GM12875 (cell line): ENCODE results near the gene HSDL1.

ENCODE experiments used
- H3K4me3 ChIP-seq: one replicate; pipeline ENCODE4 v1.5.1; 2011; ENCODE audit warnings: low read depth, low read length, control low read depth
- CTCF ChIP-seq: IDR thresholded peaks from 2 replicates; pipeline ENCODE4 v1.5.1; 2011; ENCODE audit warnings: low read depth, mild to moderate bottlenecking, control low read depth, inconsistent platforms, low read length, moderate library complexity, borderline replicate concordance; ENCODE audit not compliant: insufficient read depth

The HSDL1 gene

GRCh38 chr16:84144859-84145639, at the start of gene HSDL1, which contains the start of gene DNAAF1:
TSS of gene HSDL1 (minus strand) at chr16:84145177. CDS start at chr16:84131321, 13,856 bp downstream.
TSS of gene DNAAF1 (plus strand) at chr16:84145308. CDS start at chr16:84145441, 133 bp downstream.
- TF ChIP-seq CTCF = 0 out of 2 replicates have a peak, but pooled peaks have one; percentile 17

GRCh38 chr16:84194018-84194417, 49.0 kb upstream of the HSDL1 start:
- no peak for TF ChIP-seq CTCF
- H3K4me3 ChIP-seq = no peak overlapping the region

More at GRCh38 chr16:84144859-84145639, at the start of gene HSDL1, which contains the start of gene DNAAF1:
- peak within 1 kb of the TSS; percentile 79 for H3K4me3 ChIP-seq

DNA sequence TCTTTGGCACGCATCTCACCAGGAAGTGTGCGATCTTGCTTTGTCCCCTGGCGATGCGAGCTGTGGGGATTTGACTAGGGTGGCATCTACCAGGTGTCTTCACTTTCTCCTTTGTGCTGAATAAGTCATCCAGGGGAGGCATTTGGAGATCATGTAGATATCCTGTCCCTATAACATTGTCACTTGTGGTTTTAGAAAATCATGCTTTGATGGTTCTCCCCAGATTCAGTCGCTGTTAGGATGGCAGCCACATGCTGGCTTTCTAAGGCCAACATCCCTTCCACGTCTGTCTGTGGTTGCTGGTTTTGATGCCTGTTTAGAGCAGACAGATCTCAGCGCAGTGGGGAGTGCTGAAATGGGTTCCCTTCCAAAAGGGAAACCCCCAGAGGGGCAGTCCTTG, 48.5 kb upstream of the HSDL1 start:
- H3K4me3 ChIP-seq = no peak overlapping the region
- no peak for TF ChIP-seq CTCF

DNA sequence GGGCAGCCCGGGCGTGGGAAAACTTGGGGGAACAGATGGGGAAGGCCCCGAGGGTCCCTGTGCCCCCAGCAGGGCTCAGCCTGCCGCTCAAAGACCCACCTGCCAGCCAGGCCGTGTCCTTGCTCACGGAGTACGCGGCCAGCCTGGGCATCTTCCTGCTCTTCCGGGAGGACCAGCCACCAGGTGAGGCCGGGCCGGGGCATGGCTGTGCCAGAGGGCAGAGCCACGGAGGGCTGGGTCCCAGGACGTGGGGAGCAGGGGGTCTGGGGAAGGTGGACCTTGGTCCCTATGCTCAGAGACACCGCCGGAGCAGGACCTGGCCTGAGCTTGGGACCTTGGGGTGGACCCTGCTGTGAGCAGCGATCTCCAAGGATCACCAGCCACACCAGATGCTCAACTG, 46.5 kb upstream of the HSDL1 start:
- no peak overlapping the region for H3K4me3 ChIP-seq
- no peak for TF ChIP-seq CTCF

DNA sequence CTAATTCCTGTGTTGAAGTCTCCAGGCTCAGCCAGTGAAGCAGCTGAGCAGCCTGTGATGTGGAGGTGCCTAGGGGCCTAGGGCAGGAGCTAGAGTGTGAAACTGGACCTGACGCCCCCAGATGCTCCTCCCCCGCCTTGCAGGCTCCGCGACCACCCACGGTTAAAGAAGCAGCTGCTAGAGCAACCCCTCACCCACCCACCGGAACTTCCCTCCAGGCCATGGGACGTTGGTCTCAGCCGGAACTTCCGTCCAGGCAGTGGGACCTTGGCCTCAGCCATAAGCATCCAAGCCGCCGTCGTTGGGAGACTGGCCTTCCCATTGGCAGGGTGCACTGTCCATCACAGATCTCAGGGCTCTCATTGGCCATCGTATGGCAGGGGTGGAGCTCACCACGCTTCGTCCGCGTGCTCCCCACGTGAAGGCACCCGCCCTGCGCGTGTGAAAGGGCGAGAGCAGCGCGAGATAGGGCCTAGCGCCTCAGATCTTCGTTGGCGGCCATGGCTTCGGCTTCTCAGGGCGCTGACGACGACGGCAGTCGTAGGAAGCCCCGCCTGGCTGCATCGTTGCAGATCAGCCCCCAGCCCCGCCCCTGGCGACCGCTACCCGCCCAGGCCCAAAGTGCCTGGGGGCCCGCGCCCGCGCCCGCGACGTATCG, 45.9 kb upstream of the HSDL1 start, which contains the start of gene ADAD2:
TSS of gene ADAD2 (plus strand) at position 427 of the 658 bp plus-strand sequence. CDS start at position 501, 74 bp downstream.
- no peak within 1 kb of the TSS for H3K4me3 ChIP-seq
- no peak for TF ChIP-seq CTCF

DNA sequence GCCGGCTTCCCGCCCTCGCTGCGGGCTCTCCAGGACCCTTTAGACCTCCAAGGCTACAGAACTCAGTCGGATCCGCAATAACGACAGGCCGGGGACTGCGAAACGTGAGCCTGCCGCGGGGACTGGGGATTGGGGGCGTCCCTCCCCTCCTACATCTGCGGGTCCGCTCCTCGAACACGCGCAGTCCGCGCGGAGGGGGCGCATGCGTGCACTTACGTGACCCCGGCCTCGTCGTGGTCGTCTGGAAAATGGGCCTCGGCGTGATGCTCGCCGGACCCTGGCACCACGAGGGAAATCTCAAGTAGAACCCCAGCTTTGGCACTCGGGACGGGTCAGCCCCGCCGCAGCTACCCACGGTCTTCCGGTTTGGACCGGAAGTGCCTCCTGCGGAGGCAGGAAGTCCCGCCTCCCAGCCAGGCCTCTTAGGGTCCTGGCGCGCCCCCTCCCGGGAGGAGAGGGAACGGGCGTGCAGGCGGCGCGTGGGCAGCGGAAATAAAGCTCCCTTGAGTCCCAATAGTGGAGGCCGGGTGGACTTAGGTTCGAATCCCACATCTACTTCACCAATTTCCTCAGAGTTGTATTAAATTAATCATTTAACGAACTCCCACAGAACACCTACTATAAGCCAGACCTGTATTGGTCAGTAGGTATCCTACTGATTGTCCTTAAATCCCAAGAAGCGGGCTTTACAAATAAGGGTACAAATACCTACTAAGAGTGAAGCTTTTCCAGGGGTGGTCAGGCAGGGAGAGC, 41.9 kb upstream of the HSDL1 start, which contains the start of gene TAF1C:
TSS of gene TAF1C (minus strand) at position 373 of the 753 bp plus-strand sequence. CDS start 2,069 bp downstream, outside the sequence.
- TF ChIP-seq CTCF = peak; percentile 96
- H3K4me3 ChIP-seq = peak within 1 kb of the TSS; percentile 81
